Measurements from ENCODE around the gene AKT2. TPM values are rescaled to one million over a fixed set of nuclear protein-coding genes. Genes with fewer than 3 reads are reported as not detected.

The AKT2 gene
- total RNA-seq, 1 experiment from 2014 or later = 146 TPM

GRCh38 chr19:40239415-40240226 lies 45.5 kb downstream of the AKT2 start:
- Histone ChIP-seq H3K27ac (ENCODE audit: low read depth, low read length, poor library complexity, severe bottlenecking) (no peak overlapping the region), H3K36me3 (ENCODE audit: insufficient read depth, low read length, poor library complexity, severe bottlenecking) (peaks cover 43% of the 10 kb centered on the region), H3K9me3 (ENCODE audit: low read depth, low read length, poor library complexity, severe bottlenecking) (no peaks in the 10 kb centered on the region), H3K4me1 (ENCODE audit: insufficient read depth, low read length, poor library complexity, severe bottlenecking) (peaks cover 2% of the 10 kb centered on the region), H3K4me3 (ENCODE audit: low read depth, low read length, poor library complexity, severe bottlenecking) (no peak overlapping the region), H3K27me3 (replicated peaks; ENCODE audit: insufficient read depth, low read depth, low read length, poor library complexity) (no peaks in the 10 kb centered on the region)
- intact Hi-C loops (cut with micrococcal nuclease; ENCODE audit: unreplicated experiment) = no loop called here
- CTCF ChIA-PET = no interaction called here
- BruUV-seq (replicated peaks) = no TSS peak
- POLR2A ChIA-PET (ENCODE audit: low non-redundant PET) = no interaction called here
- no peak for DNase-seq (ENCODE audit: low spot score)
- no peak for TF ChIP-seq EZH2 (IDR thresholded peaks at IDR 0.05; ENCODE audit: borderline replicate concordance, low read depth, low read length, poor library complexity, severe bottlenecking)
- TF ChIP-seq, protein P1, sequence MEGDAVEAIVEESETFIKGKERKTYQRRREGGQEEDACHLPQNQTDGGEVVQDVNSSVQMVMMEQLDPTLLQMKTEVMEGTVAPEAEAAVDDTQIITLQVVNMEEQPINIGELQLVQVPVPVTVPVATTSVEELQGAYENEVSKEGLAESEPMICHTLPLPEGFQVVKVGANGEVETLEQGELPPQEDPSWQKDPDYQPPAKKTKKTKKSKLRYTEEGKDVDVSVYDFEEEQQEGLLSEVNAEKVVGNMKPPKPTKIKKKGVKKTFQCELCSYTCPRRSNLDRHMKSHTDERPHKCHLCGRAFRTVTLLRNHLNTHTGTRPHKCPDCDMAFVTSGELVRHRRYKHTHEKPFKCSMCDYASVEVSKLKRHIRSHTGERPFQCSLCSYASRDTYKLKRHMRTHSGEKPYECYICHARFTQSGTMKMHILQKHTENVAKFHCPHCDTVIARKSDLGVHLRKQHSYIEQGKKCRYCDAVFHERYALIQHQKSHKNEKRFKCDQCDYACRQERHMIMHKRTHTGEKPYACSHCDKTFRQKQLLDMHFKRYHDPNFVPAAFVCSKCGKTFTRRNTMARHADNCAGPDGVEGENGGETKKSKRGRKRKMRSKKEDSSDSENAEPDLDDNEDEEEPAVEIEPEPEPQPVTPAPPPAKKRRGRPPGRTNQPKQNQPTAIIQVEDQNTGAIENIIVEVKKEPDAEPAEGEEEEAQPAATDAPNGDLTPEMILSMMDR (conservative IDR thresholded peaks at IDR 0.05; ENCODE audit: low read depth, low read length) = no peak

DNA sequence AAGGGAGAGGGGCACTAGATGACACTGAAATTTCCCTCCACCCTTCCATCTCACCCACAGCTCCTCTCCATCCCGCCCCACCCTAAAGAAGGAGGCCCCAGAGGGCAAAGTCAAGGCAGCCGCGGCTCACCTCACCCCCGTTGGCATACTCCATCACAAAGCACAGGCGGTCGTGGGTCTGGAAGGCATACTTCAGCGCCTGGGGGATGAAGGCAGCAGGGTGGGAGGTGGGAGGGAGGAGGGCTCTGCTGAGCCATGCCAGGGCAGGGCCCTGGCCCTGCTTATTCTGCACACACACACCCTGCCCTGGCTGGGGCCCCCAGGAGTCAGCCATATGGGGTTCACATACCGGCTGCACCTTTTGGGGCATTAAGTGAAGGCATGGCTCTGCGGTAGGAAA lies 46.4 kb downstream of the AKT2 start:
- Histone ChIP-seq H3K36me3 (ENCODE audit: insufficient read depth, low read length, poor library complexity, severe bottlenecking) (peaks cover 47% of the 10 kb centered on the region), H3K4me3 (ENCODE audit: low read depth, low read length, poor library complexity, severe bottlenecking) (no peak overlapping the region), H3K9me3 (ENCODE audit: low read depth, low read length, poor library complexity, severe bottlenecking) (no peaks in the 10 kb centered on the region), H3K27ac (ENCODE audit: low read depth, low read length, poor library complexity, severe bottlenecking) (no peak overlapping the region), H3K27me3 (replicated peaks; ENCODE audit: insufficient read depth, low read depth, low read length, poor library complexity) (no peaks in the 10 kb centered on the region), H3K4me1 (ENCODE audit: insufficient read depth, low read length, poor library complexity, severe bottlenecking) (no peaks in the 10 kb centered on the region)
- CTCF ChIA-PET = no interaction called here
- no peak for DNase-seq (ENCODE audit: low spot score)
- BruUV-seq (replicated peaks) = no TSS peak
- no peak for TF ChIP-seq EZH2 (IDR thresholded peaks at IDR 0.05; ENCODE audit: borderline replicate concordance, low read depth, low read length, poor library complexity, severe bottlenecking)
- TF ChIP-seq, protein P1 (conservative IDR thresholded peaks at IDR 0.05; ENCODE audit: low read depth, low read length) = no peak
- POLR2A ChIA-PET (ENCODE audit: low non-redundant PET) = no interaction called here
- intact Hi-C loops (cut with micrococcal nuclease; ENCODE audit: unreplicated experiment) = no loop called here

GRCh38 chr19:40237791-40238190 lies 47.4 kb downstream of the AKT2 start:
- Histone ChIP-seq H3K4me3 (ENCODE audit: low read depth, low read length, poor library complexity, severe bottlenecking) (no peak overlapping the region), H3K36me3 (ENCODE audit: insufficient read depth, low read length, poor library complexity, severe bottlenecking) (peaks cover 48% of the 10 kb centered on the region), H3K27ac (ENCODE audit: low read depth, low read length, poor library complexity, severe bottlenecking) (no peak overlapping the region), H3K27me3 (replicated peaks; ENCODE audit: insufficient read depth, low read depth, low read length, poor library complexity) (no peaks in the 10 kb centered on the region), H3K4me1 (ENCODE audit: insufficient read depth, low read length, poor library complexity, severe bottlenecking) (no peaks in the 10 kb centered on the region), H3K9me3 (ENCODE audit: low read depth, low read length, poor library complexity, severe bottlenecking) (no peaks in the 10 kb centered on the region)
- BruUV-seq (replicated peaks) = no TSS peak
- intact Hi-C loops (cut with micrococcal nuclease; ENCODE audit: unreplicated experiment) = no loop called here
- TF ChIP-seq, protein P1 (conservative IDR thresholded peaks at IDR 0.05; ENCODE audit: low read depth, low read length) = no peak
- no peak for TF ChIP-seq EZH2 (IDR thresholded peaks at IDR 0.05; ENCODE audit: borderline replicate concordance, low read depth, low read length, poor library complexity, severe bottlenecking)
- CTCF ChIA-PET = no interaction called here
- DNase-seq (ENCODE audit: low spot score) = no peak
- POLR2A ChIA-PET (ENCODE audit: low non-redundant PET) = no interaction called here
